ENCODE measurements around the gene RXRB.

GRCh38 chr6:33241968-33242367 is 41.5 kb upstream of the RXRB start:
- TF ChIP-seq CTCF (conservative IDR thresholded peaks at IDR 0.05; ENCODE audit: low read length) (no peak), EZH2phosphoT487 (IDR thresholded peaks at IDR 0.05; ENCODE audit: borderline replicate concordance) (no peak)
